Endothelial cell of umbilical vein (primary cell): ENCODE data around the gene SPTB.

ENCODE experiments used
- EZH2 ChIP-seq: IDR thresholded peaks from 2 replicates; pipeline ENCODE4 v1.6.1; 2012; ENCODE audit warnings: borderline replicate concordance, low read depth, mild to moderate bottlenecking, moderate library complexity, low read length, inconsistent platforms; ENCODE audit not compliant: severe bottlenecking
- FOS ChIP-seq: IDR thresholded peaks from 2 replicates; pipeline ENCODE4 v1.6.1; 2011; ENCODE audit warnings: mild to moderate bottlenecking, low read length, moderate library complexity, borderline replicate concordance; ENCODE audit not compliant: insufficient read depth
- GATA2 ChIP-seq: IDR thresholded peaks from 2 replicates; pipeline ENCODE4 v1.7.0; 2011; ENCODE audit warnings: low read depth, mild to moderate bottlenecking, moderate library complexity, mixed read lengths, low read length; ENCODE audit not compliant: insufficient read length, insufficient read depth
- JUN ChIP-seq: IDR thresholded peaks from 2 replicates; pipeline ENCODE4 v1.6.1; 2011; ENCODE audit warnings: borderline replicate concordance, low read depth; ENCODE audit not compliant: insufficient read length, insufficient read depth
- MYC ChIP-seq: IDR thresholded peaks from one replicate; pipeline ENCODE4 v1.6.1; 2011; ENCODE audit warnings: mild to moderate bottlenecking, low read depth, low read length
- POLR2A ChIP-seq: IDR thresholded peaks from 2 replicates; pipeline ENCODE4 v1.6.1; 2012; ENCODE audit warnings: low read depth, mild to moderate bottlenecking, control low read depth, low read length
- POLR2AphosphoS5 ChIP-seq: IDR thresholded peaks from 2 replicates; pipeline ENCODE4 v1.6.1; 2012; ENCODE audit warnings: low read depth, mild to moderate bottlenecking, control low read depth, low read length, moderate library complexity; ENCODE audit not compliant: insufficient read depth
- TF ChIP-seq, protein P1 (sequence below), 2 donors: IDR thresholded peaks; 1 replicate in 1 of 2; 2 replicates in 1 of 2; pipeline ENCODE4 v1.5.1; 2011; ENCODE audit warnings: low read length in 2 of 2, mild to moderate bottlenecking in 2 of 2, moderate library complexity in 2 of 2, control low read depth in 1 of 2, inconsistent platforms in 1 of 2, low read depth in 1 of 2; ENCODE audit not compliant: insufficient read depth in 1 of 2; ENCODE audit errors: extremely low read depth in 1 of 2
- TF ChIP-seq, protein P2 (sequence below): IDR thresholded peaks from 2 replicates; pipeline ENCODE4 v1.6.1; 2011; ENCODE audit not compliant: insufficient read depth, insufficient read length

GRCh38 chr14:64923015-64923414 is 43.3 kb upstream of the SPTB start:
- TF ChIP-seq, protein P1, sequence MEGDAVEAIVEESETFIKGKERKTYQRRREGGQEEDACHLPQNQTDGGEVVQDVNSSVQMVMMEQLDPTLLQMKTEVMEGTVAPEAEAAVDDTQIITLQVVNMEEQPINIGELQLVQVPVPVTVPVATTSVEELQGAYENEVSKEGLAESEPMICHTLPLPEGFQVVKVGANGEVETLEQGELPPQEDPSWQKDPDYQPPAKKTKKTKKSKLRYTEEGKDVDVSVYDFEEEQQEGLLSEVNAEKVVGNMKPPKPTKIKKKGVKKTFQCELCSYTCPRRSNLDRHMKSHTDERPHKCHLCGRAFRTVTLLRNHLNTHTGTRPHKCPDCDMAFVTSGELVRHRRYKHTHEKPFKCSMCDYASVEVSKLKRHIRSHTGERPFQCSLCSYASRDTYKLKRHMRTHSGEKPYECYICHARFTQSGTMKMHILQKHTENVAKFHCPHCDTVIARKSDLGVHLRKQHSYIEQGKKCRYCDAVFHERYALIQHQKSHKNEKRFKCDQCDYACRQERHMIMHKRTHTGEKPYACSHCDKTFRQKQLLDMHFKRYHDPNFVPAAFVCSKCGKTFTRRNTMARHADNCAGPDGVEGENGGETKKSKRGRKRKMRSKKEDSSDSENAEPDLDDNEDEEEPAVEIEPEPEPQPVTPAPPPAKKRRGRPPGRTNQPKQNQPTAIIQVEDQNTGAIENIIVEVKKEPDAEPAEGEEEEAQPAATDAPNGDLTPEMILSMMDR (IDR thresholded peaks at IDR 0.05; ENCODE audit: extremely low read depth in 1 of 2, insufficient read depth in 1 of 2, low read depth in 1 of 2, low read length in 2 of 2): no peak
- TF ChIP-seq POLR2A: no peak
- TF ChIP-seq POLR2AphosphoS5: no peak
- TF ChIP-seq, protein P2, sequence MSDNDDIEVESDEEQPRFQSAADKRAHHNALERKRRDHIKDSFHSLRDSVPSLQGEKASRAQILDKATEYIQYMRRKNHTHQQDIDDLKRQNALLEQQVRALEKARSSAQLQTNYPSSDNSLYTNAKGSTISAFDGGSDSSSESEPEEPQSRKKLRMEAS: no peak
- TF ChIP-seq GATA2: no peak
- TF ChIP-seq JUN: no peak
- TF ChIP-seq EZH2: no peak
- TF ChIP-seq MYC: no peak
- TF ChIP-seq FOS: no peak
